WTC11 (cell line): ENCODE measurements around the gene SLX4. TPM values are rescaled to one million over a fixed set of nuclear protein-coding genes. Genes with fewer than 3 reads are reported as not detected.

Source experiments
- ATAC-seq: fragments of 200-7000 bp; cut with Tn5 transposase; 2 replicates; pipeline ENCODE4 v1.10.0; 2021; ENCODE audit warnings: mild to moderate bottlenecking, moderate library complexity
- CTCF ChIA-PET: fragments of 300-600 bp; sonication (Branson Sonifier 250); formaldehyde crosslinking; loops from one replicate; lab custom pipeline; 2021; ENCODE audit warnings: antibody characterized with exemption; lab: Charles Lee
- POLR2A ChIA-PET: fragments of 350-600 bp; sonication (Branson Sonifier 250); formaldehyde crosslinking; loops from one replicate; lab custom pipeline; 2021; ENCODE audit warnings: antibody characterized with exemption; lab: Charles Lee
- DNase-seq: peaks from one replicate; pipeline ENCODE4 v3.0.0; 2021; ENCODE audit warnings: low spot score
- H3K27ac Mint-ChIP-seq: 2 replicates; pipeline ENCODE4 v1.8.0; 2021; ENCODE audit warnings: mixed read lengths
- H3K27me3 Mint-ChIP-seq: 2 replicates; pipeline ENCODE4 v1.8.0; 2021; ENCODE audit warnings: low read depth, mild to moderate bottlenecking, moderate library complexity, mixed read lengths
- H3K36me3 Mint-ChIP-seq: 2 replicates; pipeline ENCODE4 v1.8.0; 2021; ENCODE audit warnings: mixed read lengths
- H3K4me1 Mint-ChIP-seq: 2 replicates; pipeline ENCODE4 v1.8.0; 2022; ENCODE audit warnings: mixed read lengths
- H3K4me3 Mint-ChIP-seq: 2 replicates; pipeline ENCODE4 v1.8.0; 2021; ENCODE audit warnings: mild to moderate bottlenecking, moderate library complexity, mixed read lengths
- H3K9me3 Mint-ChIP-seq: 2 replicates; pipeline ENCODE4 v1.8.0; 2021; ENCODE audit warnings: mixed read lengths
- AR ChIP-seq: fragments of 250-450 bp; sonication (Bioruptor Pico); IDR thresholded peaks from 2 replicates; pipeline ENCODE4 v1.9.0; 2021; ENCODE audit warnings: mild to moderate bottlenecking
- ARID4B ChIP-seq: sonication (generic); formaldehyde crosslinking; IDR thresholded peaks from 2 replicates; pipeline ENCODE4 v1.8.0; 2023; ENCODE audit warnings: missing genetic modification reagents, mild to moderate bottlenecking, borderline replicate concordance
- ATF1 ChIP-seq: sonication (generic); formaldehyde crosslinking; IDR thresholded peaks from 2 replicates; pipeline ENCODE4 v1.8.1; 2023; ENCODE audit warnings: mild to moderate bottlenecking, moderate library complexity, missing genetic modification reagents
- ETV6 ChIP-seq: sonication (generic); formaldehyde crosslinking; IDR thresholded peaks from 2 replicates; pipeline ENCODE4 v1.8.1; 2022; ENCODE audit warnings: mild to moderate bottlenecking, missing genetic modification reagents
- FOXJ3 ChIP-seq: sonication (generic); formaldehyde crosslinking; IDR thresholded peaks from 2 replicates; pipeline ENCODE4 v1.9.0; 2021; ENCODE audit warnings: missing genetic modification reagents, mild to moderate bottlenecking, borderline replicate concordance
- HMGA2 ChIP-seq: fragments of 250-450 bp; sonication (Bioruptor Pico); IDR thresholded peaks from 2 replicates; pipeline ENCODE4 v1.4.0; 2021; ENCODE audit warnings: mild to moderate bottlenecking, moderate library complexity
- MXD4 ChIP-seq: fragments of 250-450 bp; sonication (Bioruptor Pico); IDR thresholded peaks from 2 replicates; pipeline ENCODE4 v1.8.0; 2021; ENCODE audit warnings: mild to moderate bottlenecking, moderate library complexity, borderline replicate concordance
- NFATC4 ChIP-seq: fragments of 250-450 bp; sonication (Bioruptor Pico); IDR thresholded peaks from 2 replicates; pipeline ENCODE4 v1.9.0; 2021; ENCODE audit warnings: mild to moderate bottlenecking
- NFYB ChIP-seq: sonication (generic); formaldehyde crosslinking; conservative IDR thresholded peaks from 2 replicates; pipeline ENCODE4 v1.8.0; 2022; ENCODE audit warnings: low read depth, missing genetic modification reagents
- PREB ChIP-seq: sonication (generic); formaldehyde crosslinking; IDR thresholded peaks from 2 replicates; pipeline ENCODE4 v1.8.1; 2022; ENCODE audit warnings: mild to moderate bottlenecking, missing genetic modification reagents, moderate library complexity, borderline replicate concordance
- PRRX2 ChIP-seq: fragments of 250-450 bp; sonication (Bioruptor Pico); IDR thresholded peaks from 2 replicates; pipeline ENCODE4 v1.8.0; 2021; ENCODE audit warnings: mild to moderate bottlenecking
- RORB ChIP-seq: fragments of 250-450 bp; sonication (Bioruptor Pico); IDR thresholded peaks from 2 replicates; pipeline ENCODE4 v1.9.0; 2021; ENCODE audit warnings: mild to moderate bottlenecking
- TP53 ChIP-seq: sonication (generic); formaldehyde crosslinking; IDR thresholded peaks from 2 replicates; pipeline ENCODE4 v1.8.1; 2023; ENCODE audit warnings: mild to moderate bottlenecking, missing genetic modification reagents
- USF1 ChIP-seq: sonication (generic); formaldehyde crosslinking; IDR thresholded peaks from 2 replicates; pipeline ENCODE4 v1.8.0; 2022; ENCODE audit warnings: mild to moderate bottlenecking, missing genetic modification reagents
- ZNF232 ChIP-seq: sonication (generic); formaldehyde crosslinking; IDR thresholded peaks from 2 replicates; pipeline ENCODE4 v1.8.0; 2022; ENCODE audit warnings: mild to moderate bottlenecking, missing genetic modification reagents
- ZNF263 ChIP-seq: sonication (generic); formaldehyde crosslinking; IDR thresholded peaks from 2 replicates; pipeline ENCODE4 v1.8.1; 2022; ENCODE audit warnings: low read depth, mild to moderate bottlenecking, moderate library complexity, missing genetic modification reagents
- ZNF423 ChIP-seq: fragments of 250-450 bp; sonication (Bioruptor Pico); IDR thresholded peaks from 2 replicates; pipeline ENCODE4 v2.1.2; 2022; ENCODE audit warnings: mild to moderate bottlenecking, moderate library complexity
- total RNA-seq: library from RNA; stranded (reverse); gene quantifications from 3 replicates; pipeline ENCODE4 v1.2.3, GENCODE V29; 2021

Gene SLX4
- total RNA-seq, 1 experiment from 2014 or later = 16.7 TPM

- ChIA-PET CTCF (no interaction called here), POLR2A (no interaction called here)
- Mint-ChIP-seq H3K27me3 (peaks cover 45% of the 10 kb centered on the region), H3K9me3 (peaks cover 17% of the 10 kb centered on the region), H3K4me3 (no peak overlapping the region), H3K36me3 (no peaks in the 10 kb centered on the region), H3K27ac (no peak overlapping the region), H3K4me1 (peaks cover 34% of the 10 kb centered on the region)
- ATAC-seq (no peak), DNase-seq (no peak)
- no peak for TF ChIP-seq PRRX2 (CRISPR knock-in tag)
- no peak for TF ChIP-seq PREB (CRISPR knock-in tag)
- TF ChIP-seq RORB (CRISPR knock-in tag) = no peak
- no peak for TF ChIP-seq FOXJ3 (CRISPR knock-in tag)
- no peak for TF ChIP-seq ZNF423 (CRISPR knock-in tag)
- TF ChIP-seq ZNF232 (CRISPR knock-in tag) = no peak
- TF ChIP-seq ARID4B (CRISPR knock-in tag) = no peak
- no peak for TF ChIP-seq NFYB (CRISPR knock-in tag)
- TF ChIP-seq ETV6 (CRISPR knock-in tag) = no peak
- no peak for TF ChIP-seq ZNF263 (CRISPR knock-in tag)
- TF ChIP-seq USF1 (CRISPR knock-in tag) = no peak
- TF ChIP-seq NFATC4 = no peak
- TF ChIP-seq TP53 = no peak
- TF ChIP-seq HMGA2 (CRISPR knock-in tag) = no peak
- no peak for TF ChIP-seq MXD4
Observed at GRCh38 chr16:3550851-3551847, 60.3 kb downstream of the SLX4 start.

- ATAC-seq (no peak), DNase-seq (no peak)
- no peak overlapping the region for H3K4me3 Mint-ChIP-seq
- H3K27ac Mint-ChIP-seq = no peak overlapping the region
- H3K36me3 Mint-ChIP-seq = no peaks in the 10 kb centered on the region
- no peak for TF ChIP-seq AR (CRISPR knock-in tag)
- TF ChIP-seq ATF1 (CRISPR knock-in tag) = no peak
- TF ChIP-seq, all 79 proteins: peak for 0
- CTCF ChIA-PET = no interaction called here
- Mint-ChIP-seq H3K27me3 (peaks cover 38% of the 10 kb centered on the region), H3K9me3 (peaks cover 17% of the 10 kb centered on the region), H3K4me1 (peaks cover 30% of the 10 kb centered on the region)
- POLR2A ChIA-PET = no interaction called here
Observed at GRCh38 chr16:3549906-3550305, 61.5 kb downstream of the SLX4 start.
